Stimulated activated CD4-positive, alpha-beta T cell treated with anti-CD3 and anti-CD28 coated beads, Interleukin-4, amount 100 ng/mL, for 48 hours (primary cell): ENCODE data around the gene LRRTM1.

Experiments
- DNase-seq, 2 donors: peaks; one replicate each; pipeline ENCODE4 v3.0.0-alpha.2; 2020; ENCODE audit warnings: low read depth in 2 of 2

Gene LRRTM1, protein sequence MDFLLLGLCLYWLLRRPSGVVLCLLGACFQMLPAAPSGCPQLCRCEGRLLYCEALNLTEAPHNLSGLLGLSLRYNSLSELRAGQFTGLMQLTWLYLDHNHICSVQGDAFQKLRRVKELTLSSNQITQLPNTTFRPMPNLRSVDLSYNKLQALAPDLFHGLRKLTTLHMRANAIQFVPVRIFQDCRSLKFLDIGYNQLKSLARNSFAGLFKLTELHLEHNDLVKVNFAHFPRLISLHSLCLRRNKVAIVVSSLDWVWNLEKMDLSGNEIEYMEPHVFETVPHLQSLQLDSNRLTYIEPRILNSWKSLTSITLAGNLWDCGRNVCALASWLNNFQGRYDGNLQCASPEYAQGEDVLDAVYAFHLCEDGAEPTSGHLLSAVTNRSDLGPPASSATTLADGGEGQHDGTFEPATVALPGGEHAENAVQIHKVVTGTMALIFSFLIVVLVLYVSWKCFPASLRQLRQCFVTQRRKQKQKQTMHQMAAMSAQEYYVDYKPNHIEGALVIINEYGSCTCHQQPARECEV

DNA sequence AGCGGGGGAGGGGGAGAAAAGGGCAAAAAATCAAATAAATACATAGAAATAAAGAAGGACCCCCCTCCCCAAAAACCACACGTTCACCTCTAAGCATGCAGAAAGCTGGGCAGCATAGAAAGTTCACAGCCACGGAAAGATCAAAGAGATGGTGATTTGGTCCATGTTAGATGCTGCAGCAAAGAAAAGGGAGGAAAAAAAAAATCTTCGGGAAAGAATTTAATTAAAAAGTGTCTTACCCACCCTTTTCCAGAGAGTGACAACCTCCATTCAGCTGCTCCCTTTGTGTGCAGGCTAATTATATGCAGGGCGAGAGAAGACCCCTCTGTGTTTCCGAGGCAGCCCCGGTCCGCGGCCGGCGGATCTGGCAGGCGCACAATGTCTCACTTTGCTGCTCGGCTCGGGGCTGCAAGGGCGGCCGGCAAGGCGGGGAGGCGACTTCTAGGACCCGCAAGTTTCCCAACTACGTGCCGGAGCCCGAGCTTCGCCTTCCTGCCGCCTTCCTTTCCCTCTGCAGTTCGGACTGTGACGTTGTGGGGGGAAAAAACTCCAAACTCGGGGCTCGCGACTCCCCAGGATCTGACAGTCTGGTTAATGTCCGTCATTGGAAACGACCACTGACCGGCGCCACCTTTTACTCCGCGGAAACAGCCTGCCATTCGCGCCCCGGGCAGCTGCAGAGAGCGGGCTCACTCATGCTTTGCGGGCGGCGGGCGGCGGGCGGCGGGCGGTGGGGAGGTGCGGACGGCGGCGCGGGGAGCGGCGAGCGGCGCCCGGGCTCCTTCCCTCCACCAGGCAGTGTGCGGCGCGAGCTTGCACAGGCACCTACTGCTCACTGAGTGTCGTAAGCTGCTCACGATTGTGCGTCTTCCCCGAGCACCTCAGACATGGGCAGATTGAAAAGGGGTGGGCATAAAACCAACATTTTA lies at the start of gene LRRTM1:
Gene LRRTM1, minus strand, starts transcription at position 844 of the 929 bp plus-strand sequence. CDS start 933 bp downstream, outside the sequence.
- no peak for DNase-seq

DNA sequence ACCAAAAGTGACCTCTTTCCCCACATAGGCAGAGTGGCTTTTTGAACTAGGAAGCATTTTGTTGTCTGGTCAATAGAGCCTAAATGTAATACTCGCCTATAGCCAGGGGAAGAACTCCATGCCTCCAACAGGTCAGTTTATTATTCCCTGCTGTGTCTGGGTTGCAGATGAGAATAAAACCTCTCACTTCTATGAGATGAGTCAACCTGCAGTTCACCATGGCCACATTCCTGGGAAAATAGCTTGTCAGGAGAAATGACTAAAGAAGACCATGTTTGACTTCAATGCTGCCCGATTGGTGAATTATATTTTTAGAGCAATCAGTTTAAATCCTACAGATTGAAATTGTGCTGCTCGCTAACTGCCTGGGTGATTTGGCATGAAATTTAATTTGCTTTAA lies 46.7 kb upstream of the LRRTM1 start:
- DNase-seq = no peak

DNA sequence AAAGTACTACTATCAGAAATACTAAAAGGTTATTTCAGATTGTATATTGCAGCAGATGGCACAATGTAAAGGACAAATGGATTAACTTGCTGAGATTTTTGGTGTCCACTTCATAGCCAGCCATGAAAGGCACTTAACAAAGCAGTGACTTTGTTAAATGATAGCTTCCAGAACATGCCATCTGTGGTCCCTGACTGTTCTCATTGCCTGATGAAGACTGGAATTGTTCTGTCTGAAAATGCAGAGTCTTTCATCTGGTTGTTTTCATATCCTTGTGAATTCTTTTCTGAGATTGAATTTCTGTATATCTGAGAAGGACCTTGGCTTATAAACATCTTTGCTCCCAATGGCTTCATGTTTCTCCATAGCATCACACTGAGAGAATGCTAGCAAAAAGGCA lies 44.4 kb upstream of the LRRTM1 start:
- no peak for DNase-seq

DNA sequence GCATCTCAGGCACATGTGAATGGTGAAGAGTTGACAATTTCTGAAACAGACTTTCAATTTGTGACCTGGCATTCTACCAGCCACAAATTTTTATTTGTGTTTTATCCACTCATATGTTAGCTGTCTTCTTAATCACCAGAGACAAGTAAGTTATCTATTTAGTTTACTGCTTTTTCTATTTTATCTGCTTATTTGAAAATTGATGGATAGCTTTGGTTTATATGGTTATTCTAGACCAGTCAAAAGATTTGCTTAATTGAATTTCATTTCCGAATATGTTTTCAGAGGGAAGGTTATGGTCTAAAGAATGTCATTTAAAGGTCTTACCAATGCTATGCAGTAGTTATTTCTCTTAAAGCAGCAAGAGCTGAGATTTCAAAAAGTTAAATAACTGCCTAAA lies 43.5 kb upstream of the LRRTM1 start:
- no peak for DNase-seq

DNA sequence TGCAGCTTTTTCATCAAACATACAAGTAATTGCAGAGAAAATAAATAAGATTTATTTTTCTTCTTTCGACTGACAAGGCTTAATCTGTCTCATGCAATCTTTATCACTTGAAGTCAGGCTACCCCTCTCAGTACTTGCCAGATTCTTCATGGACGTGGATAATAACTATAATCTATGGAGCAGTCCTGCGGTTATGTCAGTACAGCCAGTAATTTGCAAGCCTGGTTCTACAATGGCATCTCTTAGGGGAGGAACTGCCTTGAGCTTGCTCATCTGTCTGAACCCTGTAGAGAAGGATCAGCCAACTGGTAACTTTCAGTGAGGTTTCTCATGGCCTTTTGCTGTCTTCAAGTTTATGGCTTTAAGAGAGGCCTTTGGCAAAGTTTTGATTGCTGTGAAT lies 35.5 kb upstream of the LRRTM1 start:
- DNase-seq = no peak

DNA sequence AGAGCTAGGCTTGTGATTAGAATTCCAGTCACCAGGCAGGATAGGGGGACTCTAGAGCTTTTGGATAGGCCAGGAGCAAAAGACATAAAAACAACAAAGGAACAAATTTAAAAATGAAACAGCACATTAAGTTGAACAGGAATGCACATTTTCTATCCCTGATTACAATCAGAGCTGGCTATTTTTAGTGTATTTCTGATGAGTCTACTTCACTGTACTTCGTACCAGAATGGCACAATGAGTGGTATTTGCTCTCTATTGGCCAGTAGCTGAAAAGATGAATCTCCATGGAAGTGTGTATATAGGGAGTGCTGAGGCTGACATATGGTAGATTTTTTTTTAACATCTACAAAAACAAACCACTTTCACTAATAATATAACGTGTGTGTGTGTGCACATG lies 34.2 kb upstream of the LRRTM1 start:
- no peak for DNase-seq

DNA sequence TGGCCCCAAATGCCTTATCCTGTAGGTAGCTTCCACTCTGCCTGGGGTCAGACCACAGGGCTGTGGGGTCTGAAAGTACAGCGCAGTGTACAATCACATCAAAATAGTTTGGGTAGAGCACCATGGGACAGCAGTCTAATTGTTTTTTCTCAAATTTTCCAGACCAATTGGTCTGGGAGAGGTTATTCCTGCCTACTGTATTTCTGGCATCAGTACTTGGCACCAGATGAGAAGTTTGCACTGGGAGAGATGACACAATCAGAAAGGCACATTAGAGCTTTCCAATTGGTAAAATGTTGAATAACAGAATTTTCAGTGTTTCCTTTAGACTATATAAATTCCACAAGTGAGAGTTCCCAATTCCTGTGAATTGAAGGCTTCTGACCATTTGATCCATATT lies 30.9 kb upstream of the LRRTM1 start:
- DNase-seq = no peak

DNA sequence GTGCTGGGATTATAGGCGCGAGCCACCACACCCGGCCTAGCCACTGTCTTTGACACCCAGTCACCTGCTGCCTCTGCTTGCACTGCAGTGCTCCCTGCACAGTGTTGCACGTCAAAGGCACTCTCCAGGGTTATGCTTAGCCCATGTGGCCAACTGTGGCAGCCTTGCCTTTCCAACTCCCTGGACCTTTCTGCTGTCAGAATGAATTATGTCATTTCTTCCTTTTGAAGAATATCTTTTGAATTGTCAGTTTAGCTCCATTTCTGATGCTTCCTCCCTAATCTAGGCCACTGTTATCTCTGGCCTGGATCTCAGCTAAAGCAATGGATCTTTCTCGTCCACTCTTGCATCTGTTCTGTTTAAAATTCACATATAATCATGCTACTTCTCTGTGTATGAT lies 29.3 kb upstream of the LRRTM1 start:
- DNase-seq = no peak

DNA sequence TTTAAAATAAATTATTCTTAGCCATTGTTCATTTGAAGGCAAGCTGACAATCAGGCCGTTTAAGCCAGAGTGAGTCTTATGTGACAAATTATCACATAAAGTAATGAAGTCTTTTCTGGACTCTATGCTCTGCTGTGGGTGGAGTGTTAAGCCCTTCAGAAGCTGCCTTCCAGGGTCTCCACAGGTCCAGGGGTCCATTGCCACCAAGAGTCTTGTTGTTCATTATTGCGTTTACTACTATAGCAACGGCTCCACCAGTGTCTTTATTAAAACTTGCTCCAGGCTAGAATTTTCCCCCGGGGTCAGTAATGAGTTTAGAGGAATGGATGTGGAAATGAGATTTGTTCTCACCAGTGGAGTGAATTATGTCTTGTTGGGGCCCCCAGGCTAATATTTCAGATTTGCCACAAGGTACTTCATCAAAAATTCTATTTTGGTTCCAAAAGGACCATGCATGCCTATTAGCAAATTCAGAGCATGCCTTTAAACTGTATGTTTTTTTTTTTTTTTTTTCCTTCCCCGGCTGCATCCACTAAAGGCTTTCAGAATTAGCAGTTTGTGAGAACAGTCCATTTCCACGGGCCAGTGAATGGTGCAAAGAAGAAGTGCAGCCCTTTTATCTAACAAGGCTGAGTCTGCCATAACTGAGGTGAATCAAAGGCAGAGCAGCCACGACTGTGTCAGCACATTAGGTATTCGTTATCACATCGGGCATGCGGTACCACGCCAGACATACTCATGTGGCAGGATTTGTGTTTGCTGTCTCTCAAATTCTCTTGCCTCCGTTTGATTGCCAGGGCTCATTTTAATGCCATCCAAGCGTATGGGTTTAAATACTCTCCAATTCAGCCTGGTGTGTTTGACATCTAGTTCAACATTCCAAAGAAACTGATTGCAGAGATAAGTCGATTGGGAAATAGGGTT lies 26.2 kb upstream of the LRRTM1 start:
- DNase-seq = no peak

DNA sequence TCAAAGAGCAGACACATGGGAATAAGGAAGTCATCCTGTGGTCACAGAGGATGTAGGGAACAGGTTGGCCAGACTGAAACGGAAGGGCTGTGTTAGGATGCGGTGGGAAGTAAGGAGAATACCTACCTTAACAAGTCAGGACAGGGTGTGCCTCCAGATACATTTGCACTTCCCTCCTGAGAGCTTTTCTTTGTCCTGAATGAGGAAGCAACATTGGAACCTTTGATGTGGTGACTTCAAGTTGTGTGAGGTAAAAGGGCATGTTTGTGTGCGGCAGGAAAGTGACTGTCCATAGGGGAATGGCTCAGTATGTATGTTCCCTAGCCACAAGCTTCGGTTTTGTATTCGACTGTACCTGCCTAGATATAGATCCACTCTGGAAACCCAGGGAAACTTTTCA lies 24.9 kb upstream of the LRRTM1 start:
- DNase-seq = no peak

DNA sequence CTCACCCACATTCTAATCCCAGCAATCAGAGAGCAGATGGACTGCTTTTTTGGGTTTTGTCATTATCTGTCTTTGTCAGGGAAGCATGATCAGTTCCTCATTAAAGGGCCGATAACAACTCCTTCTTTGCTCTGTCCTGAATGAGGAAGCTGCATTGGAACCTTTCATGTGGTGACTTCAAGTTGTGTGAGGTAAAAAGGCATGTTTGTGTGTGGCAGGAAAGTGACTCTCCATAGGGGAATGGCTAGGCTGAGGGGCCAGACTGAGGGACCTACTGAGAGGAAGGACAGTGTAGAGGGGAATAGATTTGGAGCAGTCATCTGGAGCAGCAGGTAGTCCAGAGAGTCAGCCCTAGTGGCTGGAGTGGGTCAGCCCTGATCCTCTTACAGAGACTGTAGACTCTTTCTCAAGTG lies 23.6 kb upstream of the LRRTM1 start:
- DNase-seq = no peak

DNA sequence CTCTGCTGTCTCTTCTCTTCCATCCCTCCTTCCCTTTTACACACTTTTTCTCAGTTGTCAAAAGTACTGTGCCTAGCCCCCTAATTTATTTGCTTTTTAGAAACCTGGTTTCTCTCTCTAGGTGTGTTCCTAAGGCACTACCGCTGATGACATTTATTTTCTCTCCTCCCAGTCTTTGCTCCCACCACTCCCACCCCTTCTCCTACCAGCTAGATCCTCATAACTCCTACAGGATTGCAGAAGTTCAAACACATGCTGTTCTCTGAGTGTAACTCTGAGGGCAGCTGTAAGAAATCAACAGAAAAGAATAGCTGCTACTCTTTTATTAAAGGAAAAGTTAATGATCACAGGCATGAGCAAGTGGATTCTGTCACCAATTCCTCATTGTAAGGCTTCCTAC lies 22.3 kb upstream of the LRRTM1 start:
- DNase-seq = no peak

DNA sequence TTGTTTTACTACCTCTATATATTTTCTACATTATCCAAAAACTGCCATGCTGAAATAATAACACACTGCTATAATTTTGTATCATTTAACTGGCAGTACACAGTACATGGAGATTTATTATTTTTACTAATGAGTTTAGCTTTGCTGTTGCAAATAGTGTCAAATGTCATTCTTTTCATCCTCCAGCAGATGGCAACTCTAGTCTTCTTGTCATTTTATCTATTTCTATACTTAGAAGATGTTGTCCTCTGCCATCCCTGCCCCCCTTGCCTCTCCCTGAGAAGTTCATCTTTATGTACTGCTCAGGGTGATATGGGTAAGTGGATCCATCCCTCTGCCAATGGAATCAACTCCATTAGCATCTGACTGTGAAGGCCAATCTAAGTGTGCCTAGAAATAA lies 21.7 kb upstream of the LRRTM1 start:
- DNase-seq = no peak

DNA sequence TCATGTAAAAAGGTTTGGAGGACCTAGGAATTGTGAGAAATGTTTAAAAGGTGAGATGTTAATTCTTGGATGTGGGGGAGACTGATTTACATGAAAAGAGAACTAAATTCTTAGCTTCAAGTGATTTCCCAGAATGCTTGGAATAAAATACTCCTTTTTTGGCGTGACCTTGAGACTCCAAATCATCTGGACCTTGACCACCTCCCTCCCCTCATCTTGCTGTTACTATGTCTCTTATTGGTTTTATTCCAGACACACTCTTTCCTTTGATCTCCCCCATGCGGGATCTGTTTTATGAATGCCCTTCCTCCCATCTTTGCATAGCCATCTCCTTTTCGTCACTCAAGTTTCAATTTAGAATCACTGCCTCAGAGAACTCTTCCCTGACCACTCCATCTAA lies 20.0 kb upstream of the LRRTM1 start:
- DNase-seq = no peak

DNA sequence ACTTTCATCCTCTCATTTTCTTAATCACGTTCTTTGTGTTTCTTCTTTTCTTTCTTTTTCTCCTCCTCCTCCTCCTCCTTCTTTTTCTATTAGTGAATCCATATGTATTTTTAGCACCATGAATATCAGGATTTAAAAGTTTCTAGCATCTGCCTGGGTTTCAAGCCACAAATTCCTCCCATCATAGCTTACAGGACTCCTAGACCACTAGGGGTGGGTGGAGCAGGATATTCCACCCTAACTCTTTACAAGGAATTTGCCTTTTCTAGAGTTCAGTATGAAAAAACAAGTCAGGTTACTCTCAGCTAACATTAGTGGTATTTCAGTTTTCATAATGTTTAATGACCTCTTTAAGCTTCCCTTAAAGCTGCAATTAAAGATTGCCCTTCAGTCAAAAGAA lies 19.1 kb upstream of the LRRTM1 start:
- DNase-seq = no peak

DNA sequence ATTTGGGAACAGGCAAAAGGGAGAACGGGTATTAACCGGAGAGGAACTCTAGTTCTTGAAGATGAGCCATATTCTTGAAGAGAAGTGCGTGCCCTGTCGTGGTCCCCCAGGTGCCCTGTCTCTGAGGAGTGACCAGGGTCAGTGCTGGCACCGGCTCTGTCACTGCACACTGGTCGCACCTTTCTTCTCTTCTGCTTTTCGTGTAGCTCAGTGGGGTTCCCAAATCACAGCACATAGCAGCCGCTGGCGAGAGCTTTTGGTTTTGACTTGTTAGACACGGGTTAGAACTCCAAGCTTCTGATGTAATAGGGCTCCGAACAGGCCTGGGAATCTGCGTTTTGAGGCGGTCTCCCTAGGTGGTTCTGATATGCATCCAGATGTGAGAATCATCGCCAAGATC lies 18.4 kb upstream of the LRRTM1 start:
- no peak for DNase-seq

DNA sequence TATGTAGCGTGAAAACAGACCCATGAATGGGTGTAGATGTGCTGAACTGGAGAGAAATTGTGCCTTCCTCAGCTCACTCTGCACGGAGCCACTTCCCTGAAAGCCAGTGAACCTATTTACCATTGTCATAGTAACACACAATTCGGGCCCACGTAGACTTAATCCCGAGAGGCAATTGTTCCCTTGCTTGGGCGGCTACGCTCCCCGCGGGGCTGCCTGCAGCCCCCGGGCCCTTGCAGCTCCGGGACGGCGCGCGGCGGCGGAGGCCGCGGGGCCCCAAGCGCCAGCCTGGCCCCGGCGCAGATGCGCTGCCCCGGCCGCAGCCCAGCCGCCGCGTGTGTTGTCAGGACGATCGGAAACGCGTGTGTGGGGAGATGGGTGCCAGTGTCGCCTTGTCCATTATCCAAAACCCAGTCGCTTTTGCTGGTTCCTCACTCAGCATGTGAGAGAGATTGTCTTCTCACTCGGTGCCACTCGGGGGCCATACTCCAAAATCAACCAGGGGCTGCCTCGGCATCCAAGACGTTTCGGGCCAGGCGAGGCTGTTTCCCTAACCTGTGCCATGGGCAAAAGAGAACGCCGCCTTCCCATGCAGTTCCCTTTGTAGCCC lies 17.9 kb upstream of the LRRTM1 start:
- no peak for DNase-seq

DNA sequence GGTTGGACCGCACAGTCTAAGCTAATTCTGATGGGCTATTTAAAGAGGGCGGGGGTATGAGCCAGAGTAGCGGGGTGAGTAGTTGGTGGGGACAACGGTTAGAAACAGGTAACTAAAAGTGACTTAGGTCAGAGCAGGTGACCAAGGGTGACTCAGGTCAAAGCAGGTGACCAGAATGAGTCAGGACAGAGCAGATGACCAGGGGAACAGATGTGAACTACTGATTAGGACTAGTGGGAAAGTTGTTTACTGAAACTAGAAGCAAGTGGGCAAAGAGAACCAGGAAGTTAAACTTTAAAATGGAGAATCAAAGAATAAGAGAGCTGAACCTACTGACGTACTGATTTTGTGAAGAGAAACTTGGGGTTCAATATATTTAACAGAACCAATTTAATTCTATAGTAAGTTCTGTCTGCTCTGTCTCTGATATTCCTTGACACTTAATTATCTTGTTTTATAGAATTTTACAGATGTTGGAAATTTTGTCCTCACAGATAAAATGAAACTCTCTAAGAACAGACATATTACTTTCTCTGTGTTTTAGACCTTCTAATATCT lies 7.8 kb upstream of the LRRTM1 start:
- DNase-seq = no peak

DNA sequence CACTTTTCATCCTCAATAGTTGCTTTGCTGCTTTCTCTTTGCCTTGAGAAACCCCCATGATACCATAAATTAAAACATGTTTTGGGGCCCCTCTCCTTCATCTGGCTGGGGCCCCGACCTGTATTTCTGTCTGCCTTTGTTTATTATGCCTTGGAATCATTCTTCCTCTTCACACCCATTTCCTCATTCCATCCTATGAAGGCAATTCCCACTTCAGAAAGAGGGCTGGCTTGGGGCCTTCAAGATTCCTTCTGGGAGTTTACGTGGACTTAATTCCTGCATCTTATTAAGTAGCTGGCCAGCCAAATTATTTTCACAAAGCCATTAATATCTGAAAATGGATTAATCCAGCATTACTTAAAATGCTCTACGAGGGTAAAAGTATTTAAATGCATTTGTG lies 6.8 kb upstream of the LRRTM1 start:
- DNase-seq = no peak

DNA sequence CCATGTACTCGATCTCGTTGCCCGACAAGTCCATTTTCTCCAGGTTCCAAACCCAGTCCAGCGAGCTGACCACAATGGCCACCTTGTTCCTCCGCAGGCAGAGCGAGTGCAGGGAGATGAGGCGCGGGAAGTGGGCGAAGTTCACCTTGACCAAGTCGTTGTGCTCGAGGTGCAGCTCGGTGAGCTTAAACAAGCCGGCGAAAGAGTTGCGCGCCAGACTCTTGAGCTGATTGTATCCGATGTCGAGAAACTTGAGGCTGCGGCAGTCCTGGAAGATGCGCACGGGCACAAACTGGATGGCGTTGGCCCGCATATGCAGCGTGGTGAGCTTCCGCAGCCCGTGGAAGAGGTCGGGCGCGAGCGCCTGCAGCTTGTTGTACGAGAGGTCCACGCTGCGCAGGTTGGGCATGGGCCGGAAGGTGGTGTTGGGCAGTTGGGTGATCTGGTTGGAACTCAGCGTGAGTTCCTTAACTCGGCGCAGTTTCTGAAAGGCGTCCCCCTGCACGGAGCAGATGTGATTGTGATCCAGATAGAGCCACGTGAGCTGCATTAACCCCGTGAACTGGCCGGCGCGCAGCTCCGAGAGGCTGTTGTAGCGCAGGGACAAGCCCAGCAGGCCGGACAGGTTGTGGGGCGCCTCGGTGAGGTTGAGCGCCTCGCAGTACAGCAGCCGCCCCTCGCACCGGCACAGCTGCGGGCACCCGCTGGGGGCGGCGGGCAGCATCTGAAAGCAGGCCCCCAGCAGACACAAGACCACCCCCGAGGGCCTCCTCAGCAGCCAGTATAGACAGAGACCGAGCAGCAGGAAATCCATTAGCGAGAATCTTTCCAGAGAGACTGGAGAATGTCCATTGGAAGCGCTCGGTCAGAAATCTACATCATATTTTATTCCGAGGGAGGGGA lies 1.3 kb downstream of the LRRTM1 start:
- no peak for DNase-seq
